ENCODE data around the gene DNLZ.

Gene DNLZ

GRCh38 chr9:136342181-136343120, 21.1 kb downstream of the DNLZ start:
- peak; percentile 50 for DNase-seq

DNA sequence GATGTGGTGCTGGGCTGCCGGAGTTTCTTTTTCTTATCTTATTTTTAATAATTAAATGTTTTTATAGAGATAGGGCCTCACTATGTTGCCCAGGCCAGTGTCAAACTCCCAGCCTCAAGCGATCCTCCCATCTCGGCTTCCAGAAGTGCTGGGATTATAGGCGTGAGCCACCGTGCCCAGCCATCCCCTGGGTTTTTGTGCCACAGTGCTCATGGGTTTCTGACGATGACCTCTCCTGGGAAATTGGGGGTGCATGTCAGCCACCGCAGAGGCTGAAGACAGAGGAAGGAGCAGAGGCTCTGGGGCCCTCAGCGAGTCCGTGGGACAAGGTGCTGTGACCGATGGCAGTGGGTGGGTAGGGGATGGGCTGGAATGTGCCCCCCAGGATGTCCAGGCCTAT, 21.8 kb downstream of the DNLZ start:
- DNase-seq = no peak

DNA sequence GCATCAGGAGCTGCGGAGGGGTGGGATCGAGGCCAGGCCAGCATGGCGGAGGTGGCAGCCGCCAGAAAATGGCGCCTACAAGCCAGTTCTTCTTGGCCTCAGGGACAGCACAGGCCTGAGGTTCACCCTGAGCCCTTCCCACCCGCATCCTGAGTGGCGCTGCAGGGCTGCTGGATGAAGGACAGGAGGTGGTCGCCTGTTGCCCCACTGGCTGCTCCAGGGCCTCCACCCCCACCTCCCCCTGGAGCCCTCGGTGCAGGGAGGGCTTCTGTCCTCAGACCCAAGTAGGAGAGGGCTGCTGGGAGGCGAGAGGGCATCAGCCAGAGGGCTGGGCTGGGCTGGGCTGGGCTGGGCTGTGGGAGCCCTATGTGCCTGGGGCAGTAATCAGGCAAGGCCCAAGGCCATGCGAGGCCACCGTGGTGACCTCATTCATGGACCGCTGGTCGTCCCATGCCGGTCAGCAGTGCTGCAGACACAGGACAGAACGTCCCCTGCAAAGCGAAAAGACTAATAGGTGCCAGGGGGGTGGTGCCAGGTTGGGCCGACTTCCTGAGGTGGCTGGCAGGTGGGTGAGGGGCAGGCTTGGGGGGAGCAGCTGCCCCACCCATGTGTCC, 22.4 kb downstream of the DNLZ start:
- no peak for DNase-seq

GRCh38 chr9:136340356-136341041, 23.0 kb downstream of the DNLZ start:
- DNase-seq = no peak

DNA sequence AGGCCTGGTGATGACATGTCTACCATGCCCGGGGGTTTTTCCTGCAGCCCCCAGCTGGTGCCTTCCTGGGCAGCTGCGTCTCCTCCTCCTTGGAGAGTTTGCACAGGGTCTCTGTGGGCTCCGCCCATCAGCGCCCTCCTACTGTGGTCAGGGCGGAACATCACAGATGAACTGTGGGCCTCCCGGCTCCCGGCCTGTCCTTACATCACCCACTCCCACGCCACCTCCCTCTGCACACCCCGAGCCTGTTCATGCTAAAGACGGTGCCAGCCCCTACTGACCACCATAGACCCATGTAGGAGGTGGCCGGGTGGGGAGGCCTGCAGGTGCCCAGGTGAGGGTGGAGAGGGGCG, 23.6 kb downstream of the DNLZ start:
- no peak for DNase-seq

DNA sequence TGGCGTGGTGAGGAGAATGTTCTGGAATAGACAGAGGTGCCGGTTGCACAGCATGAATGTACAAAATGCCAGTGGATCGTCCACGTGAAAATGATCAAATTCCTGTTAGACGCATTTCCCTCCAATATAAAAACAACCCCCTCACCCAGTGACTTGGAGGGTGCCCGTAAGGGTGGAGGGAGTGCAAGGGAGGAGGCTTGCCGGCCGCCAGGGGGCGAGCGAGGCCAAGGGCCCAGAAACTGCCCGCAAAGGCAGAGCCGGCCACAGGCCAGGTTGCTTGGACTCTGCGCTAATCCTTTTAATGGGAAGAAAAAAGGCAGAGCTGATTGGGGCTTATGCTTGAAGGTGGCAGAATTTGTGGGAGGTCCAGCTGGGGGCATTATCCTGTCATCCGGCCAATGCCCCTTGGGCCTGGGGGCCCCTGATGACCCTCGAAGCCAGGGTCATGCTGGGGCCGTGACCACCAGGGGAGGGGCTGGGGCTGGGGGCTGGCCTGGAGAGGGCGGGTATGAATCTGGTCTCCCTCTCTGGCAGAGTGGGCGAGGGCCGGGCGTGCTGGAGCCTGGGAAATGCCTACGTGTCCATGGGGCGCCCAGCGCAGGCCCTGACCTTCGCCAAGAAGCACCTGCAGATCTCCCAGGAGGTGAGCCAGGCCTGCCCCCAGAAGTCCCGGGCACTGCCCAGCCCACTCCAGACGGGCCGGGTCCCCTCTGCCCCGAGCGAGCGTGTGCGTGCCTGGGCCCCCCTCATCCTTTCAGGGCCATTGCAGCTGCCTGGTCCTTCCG, 24.2 kb downstream of the DNLZ start:
- peak; percentile 35 for DNase-seq

DNA sequence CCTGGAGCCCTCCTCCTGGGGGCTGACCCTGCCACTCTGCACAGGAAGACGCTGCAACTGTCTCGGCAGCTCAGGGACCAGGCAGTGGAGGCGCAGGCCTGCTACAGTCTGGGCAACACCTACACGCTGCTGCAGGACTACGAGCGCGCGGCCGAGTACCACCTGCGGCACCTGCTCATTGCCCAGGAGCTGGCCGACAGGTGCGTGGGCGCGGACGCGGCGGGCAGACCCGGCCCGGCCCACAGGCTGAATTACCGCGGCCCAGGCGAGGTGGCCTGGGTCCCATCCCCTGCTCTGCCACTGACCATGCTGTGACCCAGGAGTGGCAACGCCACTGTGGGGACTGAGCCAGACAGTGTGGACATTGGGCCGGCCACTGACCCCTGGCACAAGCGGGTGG, 25.0 kb downstream of the DNLZ start:
- no peak for DNase-seq

- DNase-seq = no peak
These were observed 25.8 kb downstream of the DNLZ start for GRCh38 chr9:136337416-136338395.

DNA sequence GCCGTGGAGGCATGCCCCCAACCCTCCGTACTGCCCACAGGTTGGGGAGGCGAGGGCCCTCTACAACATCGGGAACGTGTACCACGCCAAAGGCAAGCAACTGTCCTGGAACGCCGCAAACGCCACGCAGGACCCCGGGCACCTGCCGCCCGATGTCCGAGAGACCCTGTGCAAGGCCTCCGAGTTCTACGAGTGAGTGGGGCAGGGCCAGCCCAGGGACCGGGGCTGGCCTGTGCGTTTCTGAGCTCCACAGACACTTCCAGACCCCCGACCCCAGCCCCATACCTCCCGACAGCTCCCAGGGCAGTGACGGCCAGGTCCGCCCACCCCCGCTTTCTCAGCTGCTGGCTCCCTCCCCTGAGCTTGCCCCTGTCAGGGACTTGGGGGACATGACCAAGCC, 26.7 kb downstream of the DNLZ start:
- no peak for DNase-seq

GRCh38 chr9:136336156-136336870, 27.2 kb downstream of the DNLZ start:
- no peak for DNase-seq

- no peak for DNase-seq
These were observed 28.0 kb downstream of the DNLZ start for GRCh38 chr9:136335296-136336155.

GRCh38 chr9:136334541-136334940, 29.0 kb downstream of the DNLZ start:
- no peak for DNase-seq

- no peak for DNase-seq
These were observed 30.1 kb downstream of the DNLZ start for GRCh38 chr9:136333486-136333885.

DNA sequence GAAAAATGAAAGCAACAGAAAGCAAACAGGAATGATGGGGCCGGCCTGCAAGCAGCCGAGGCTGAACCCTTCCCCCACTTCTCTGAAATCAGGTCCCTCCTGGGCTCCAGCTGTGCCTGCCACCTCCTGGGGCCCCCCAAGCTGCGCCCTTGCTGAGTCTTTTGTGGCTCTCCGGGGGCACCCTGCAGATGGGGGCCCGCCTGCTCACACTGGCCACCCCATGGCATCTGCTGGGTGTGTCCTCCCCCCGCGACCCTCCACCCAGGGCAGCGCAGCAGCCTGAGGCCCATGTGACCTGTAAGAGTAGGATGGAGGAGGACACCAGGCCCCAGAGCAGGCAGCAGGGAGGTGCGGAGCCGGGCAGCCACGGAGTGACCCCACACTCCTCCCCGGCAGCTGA, 30.5 kb downstream of the DNLZ start:
- DNase-seq = no peak

DNA sequence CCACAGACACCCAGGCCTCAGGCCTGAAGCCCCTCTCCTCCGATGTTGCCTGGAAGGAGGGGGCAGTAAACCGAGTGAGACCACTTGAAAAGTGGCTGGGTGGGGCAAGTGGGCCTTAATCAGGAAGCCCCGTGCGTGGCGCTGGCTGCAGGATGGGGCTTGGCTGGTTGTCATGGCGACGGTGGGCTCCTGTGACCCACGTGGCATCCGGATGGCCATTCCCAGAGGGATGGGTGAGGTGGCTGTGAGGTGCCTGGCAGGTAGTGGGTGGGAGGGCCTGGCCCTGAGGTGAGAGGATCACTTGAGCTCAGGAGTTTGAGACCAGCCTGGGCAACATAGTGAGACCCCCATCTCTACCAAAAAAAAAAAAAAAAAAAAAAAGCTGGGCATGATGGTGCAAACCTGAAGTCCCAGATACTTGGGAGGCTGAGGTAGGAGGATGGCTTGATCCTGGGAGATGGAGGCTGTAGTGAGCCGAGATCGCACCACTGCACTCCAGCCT, 31.0 kb downstream of the DNLZ start:
- DNase-seq = no peak

DNA sequence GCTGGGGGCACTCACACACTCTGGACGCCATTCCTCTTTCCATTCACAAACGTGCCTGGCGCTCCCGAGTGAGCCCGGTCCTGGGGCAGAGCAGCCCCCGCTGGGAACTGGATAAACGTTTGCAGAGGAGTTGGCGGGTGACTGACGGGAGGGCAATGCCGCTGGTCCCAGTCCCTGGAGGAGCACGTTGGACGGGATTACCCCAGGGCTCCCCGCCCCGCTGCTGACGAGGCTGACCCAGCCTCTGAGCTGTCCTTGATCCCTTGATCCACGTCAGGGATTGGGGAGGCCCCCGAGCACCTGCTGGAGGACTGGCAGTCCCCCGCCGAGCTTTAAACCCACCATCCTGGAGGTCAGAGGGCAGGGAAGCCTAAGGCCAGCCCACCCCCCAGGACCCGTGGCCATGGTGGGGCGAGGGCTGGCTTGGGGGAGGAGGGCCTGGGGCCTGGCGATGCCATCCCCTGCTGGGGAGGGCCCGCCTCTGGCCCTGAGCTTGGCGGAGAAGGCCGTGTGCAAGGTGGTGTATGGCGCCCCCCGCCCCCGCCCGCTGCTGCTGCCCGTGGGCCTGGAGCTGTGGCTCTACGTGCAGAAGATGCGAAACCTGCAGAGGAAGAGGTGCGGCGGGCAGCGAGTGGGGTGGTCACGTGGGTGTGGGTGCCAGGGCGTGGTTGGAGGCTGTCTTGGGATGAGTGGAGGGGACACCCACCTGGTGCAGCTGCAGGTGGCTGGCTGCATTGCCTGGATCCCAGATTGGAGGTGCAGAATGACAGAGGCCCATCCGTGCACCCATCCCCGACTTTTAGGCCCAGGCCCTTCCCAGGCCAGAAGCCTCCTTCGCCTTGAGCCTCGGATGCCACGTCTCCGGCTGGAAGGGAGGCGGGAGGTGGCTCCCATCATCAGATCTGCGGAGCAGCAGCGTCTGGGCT, 31.7 kb downstream of the DNLZ start:
- DNase-seq = no peak

GRCh38 chr9:136331030-136331429, 32.5 kb downstream of the DNLZ start:
- DNase-seq = no peak

DNA sequence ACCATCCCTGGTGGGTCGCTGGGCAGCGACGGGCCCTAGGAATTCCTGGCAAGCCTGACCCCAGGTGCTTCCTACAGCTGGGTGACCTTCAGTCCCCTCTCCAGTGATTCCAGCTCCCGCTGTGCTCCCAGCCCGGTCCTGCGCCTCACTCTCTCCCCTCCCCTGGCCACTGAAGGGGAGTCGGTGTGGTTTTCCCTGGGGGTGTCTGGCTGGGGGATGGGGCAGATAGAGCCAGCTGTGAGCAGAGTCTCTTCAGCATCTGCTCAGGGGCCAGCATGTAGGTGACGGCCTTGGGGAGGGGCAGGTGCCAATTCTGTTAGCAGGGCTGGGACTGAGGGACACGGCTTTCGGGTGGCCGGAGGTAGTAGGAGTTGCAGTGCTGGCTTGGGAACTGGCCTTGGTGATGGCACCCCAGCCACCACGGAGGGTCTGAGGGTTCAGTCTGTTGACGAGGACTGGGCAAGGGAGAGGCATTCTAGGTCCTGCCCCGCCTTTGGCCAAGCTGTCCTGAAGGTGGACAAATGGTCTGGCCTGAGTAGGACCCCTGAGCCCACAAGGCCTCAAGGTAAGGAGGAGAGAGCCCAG, 33.0 kb downstream of the DNLZ start:
- DNase-seq = no peak

Data from MV-4-11 (cell line).